ENCODE results near the gene C1GALT1C1.
"Not testable (repeated sequence)": the region's sequence is repeated elsewhere in the genome, so short reads cannot be mapped to it uniquely, and the experiment has no call there.

C1GALT1C1 gene

DNA sequence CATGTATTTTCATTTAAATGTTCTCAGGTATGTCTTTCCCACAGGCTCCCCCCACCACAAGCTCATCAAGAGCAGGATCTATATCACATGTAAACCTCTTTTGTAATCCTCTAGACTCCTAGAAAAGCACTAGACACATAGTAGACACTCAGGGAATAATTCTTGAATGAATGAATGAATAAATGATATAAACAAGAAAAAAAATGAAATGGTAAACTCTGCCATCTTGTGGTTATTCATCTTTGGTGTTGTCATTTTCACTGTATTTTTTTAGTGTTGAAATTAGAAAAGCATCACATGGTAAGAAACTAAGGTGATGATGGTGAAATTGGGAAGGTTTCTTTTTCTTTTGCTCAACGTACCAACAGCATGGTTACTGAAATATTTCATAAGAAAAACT lies 34.2 kb upstream of the C1GALT1C1 start:
- TF ChIP-seq, protein P1, sequence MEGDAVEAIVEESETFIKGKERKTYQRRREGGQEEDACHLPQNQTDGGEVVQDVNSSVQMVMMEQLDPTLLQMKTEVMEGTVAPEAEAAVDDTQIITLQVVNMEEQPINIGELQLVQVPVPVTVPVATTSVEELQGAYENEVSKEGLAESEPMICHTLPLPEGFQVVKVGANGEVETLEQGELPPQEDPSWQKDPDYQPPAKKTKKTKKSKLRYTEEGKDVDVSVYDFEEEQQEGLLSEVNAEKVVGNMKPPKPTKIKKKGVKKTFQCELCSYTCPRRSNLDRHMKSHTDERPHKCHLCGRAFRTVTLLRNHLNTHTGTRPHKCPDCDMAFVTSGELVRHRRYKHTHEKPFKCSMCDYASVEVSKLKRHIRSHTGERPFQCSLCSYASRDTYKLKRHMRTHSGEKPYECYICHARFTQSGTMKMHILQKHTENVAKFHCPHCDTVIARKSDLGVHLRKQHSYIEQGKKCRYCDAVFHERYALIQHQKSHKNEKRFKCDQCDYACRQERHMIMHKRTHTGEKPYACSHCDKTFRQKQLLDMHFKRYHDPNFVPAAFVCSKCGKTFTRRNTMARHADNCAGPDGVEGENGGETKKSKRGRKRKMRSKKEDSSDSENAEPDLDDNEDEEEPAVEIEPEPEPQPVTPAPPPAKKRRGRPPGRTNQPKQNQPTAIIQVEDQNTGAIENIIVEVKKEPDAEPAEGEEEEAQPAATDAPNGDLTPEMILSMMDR (conservative IDR thresholded peaks at IDR 0.05; ENCODE audit: low read depth), result no peak
- ChIA-PET CTCF (interaction anchor here (0.6 kb wide), 2 partner anchors 106 to 125 kb away, joined by 3 to 4 read pairs; no protein-coding TSS in a partner anchor), POLR2A (ENCODE audit: low non-redundant PET) (no interaction called here)
- no peak for DNase-seq (ENCODE audit: low spot score)
- H3K27ac ChIP-seq, result no peak overlapping the region

DNA sequence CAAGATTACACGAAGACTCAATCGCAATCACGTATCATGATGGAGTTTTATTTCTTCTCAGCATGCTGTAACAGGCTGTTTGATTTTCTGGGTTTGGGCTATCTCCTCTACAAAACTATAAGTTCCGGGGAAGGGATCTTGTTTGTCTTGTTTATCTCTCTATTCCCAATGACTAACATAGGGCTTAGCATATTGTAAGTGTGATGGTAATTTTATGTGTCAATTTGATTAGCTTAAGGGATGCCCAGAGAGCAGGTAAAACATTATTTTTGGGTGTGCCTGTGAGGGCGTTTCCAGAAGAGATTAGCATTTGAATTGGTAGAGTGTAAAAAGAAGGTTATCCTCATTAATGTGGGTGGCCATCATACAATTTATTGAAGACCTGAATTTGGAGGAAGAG lies 32.8 kb upstream of the C1GALT1C1 start:
- no peak overlapping the region for H3K27ac ChIP-seq
- ChIA-PET CTCF (no interaction called here), POLR2A (ENCODE audit: low non-redundant PET) (no interaction called here)
- TF ChIP-seq, protein P1 (conservative IDR thresholded peaks at IDR 0.05; ENCODE audit: low read depth), result no peak
- no peak for DNase-seq (ENCODE audit: low spot score)

DNA sequence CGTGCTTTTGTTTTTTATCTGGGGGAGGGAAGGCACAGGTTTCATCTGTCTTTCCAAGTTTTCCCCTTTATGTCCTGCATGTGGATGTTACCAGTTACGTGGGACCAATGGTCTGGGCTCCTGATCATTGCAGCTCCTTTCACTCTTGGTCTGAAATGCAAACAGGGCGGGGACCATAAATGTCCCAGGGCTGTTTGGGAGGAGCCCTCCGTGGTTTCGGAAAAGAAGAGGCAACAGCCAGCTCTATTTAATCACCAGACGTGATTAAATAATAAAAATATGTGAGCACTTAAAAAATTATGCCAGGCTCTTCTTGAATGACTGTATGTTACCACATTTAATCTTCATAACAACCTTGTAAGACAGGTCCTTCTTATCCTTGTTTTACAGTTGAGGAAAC lies 30.8 kb upstream of the C1GALT1C1 start:
- ChIA-PET CTCF (no interaction called here), POLR2A (ENCODE audit: low non-redundant PET) (no interaction called here)
- DNase-seq (ENCODE audit: low spot score), result no peak
- TF ChIP-seq, protein P1 (conservative IDR thresholded peaks at IDR 0.05; ENCODE audit: low read depth), result no peak
- peak overlapping the region; percentile 52 for H3K27ac ChIP-seq

DNA sequence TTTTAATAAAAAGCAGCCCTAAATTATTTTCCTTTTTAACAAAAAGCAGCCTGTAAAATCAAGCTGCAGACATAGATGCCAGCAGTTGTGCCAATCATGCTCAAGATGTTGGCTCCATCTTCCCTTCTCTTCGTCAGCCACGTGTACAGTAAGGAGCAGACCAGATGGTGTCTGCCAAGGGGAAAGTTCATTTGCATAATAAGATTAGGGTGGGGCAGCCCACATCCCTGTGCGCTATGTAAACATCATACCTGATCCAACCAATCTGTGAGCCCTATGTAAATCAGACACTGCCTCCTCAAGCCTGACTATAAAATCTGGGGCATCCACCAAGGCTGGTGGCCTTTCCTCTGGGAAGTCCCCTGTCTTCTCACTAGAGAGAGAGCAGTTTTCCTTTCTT lies 23.1 kb upstream of the C1GALT1C1 start:
- POLR2A ChIA-PET (ENCODE audit: low non-redundant PET), result no interaction called here
- no peak for DNase-seq (ENCODE audit: low spot score)

DNA sequence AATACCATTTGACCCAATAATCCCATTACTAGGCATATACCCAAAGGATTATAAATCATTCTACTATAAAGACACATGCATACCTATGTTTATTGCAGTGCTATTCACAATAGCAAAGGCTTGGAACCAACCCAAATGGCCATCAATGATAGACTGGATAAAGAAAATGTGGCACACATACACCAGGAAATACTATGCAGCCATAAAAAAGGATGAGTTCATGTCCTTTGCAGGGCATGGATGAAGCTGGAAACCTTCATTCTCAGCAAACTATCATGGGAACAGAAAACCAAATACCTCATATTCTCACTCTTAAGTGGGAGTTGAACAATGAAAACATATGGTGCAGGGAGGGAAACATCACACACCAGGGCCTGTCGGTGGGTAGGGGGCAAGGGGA lies 22.4 kb upstream of the C1GALT1C1 start:
- CTCF ChIA-PET; POLR2A ChIA-PET (ENCODE audit: low non-redundant PET): not testable (repeated sequence)

More for the DNA sequence above, 23.1 kb upstream of the C1GALT1C1 start:
- H3K27ac ChIP-seq, result no peak overlapping the region
- CTCF ChIA-PET, result interaction anchor here (0.6 kb wide), 1 partner anchor 685 kb away, joined by 3 read pairs; no protein-coding TSS in a partner anchor
- TF ChIP-seq, protein P1 (conservative IDR thresholded peaks at IDR 0.05; ENCODE audit: low read depth), result no peak

DNA sequence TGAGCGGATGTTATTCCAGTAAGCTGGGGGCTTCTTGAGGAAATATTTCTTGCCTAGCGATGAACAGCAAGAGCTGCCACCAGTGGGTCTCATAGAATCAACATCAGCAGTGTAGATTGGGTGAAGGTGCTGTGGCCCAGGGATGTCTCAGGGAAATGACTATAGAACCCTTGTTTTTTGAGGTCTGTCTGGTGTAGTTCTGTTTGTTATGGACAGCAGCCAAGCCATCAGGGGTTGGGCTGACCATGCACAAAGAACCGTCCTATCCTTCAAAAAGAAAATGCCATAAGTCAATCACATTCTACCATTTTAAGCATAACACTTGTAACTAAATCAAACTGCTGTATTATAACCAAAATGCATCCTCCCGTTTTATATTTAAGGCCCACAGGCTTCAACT lies 17.3 kb upstream of the C1GALT1C1 start:
- no peak overlapping the region for H3K27ac ChIP-seq
- ChIA-PET CTCF (no interaction called here), POLR2A (ENCODE audit: low non-redundant PET) (no interaction called here)
- DNase-seq (ENCODE audit: low spot score), result no peak
- TF ChIP-seq, protein P1 (conservative IDR thresholded peaks at IDR 0.05; ENCODE audit: low read depth), result no peak

More for the DNA sequence above, 22.4 kb upstream of the C1GALT1C1 start:
- H3K27ac ChIP-seq; DNase-seq (ENCODE audit: low spot score): not testable (repeated sequence)

DNA sequence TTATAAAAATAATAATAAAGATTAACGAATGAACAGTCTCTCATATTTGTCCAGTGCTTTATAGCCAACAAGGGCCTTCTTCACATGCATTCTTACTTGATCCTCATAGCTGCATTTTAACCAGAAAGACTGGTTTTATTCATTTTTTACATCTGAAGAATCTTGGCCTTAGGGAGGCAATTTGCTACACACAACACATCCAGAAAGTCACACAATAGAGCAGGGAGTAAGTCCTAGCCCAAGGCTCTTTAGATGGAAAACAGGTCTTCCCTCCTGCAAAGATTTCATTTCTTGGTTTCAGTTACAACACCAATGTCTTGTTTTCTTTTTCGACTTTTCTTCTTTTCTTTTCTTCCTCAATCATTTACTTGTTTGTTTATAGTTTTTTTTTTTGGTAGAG lies 13.0 kb upstream of the C1GALT1C1 start:
- CTCF ChIA-PET, result no interaction called here
- TF ChIP-seq, protein P1 (conservative IDR thresholded peaks at IDR 0.05; ENCODE audit: low read depth), result no peak
- POLR2A ChIA-PET (ENCODE audit: low non-redundant PET), result no interaction called here
- DNase-seq (ENCODE audit: low spot score), result no peak
- no peak overlapping the region for H3K27ac ChIP-seq

All from RWPE1 (cell line).